Panc1 (cell line): ENCODE results near the gene SECISBP2.

Source experiments
- SIN3A ChIP-seq: IDR thresholded peaks from 2 replicates; pipeline ENCODE4 v1.6.1; 2012; ENCODE audit warnings: low read depth, mild to moderate bottlenecking, low read length, moderate library complexity, borderline replicate concordance; ENCODE audit not compliant: insufficient read depth
- TF ChIP-seq, protein P1 (sequence below): fragments of 450-650 bp; IDR thresholded peaks from 2 replicates; pipeline ENCODE4 v1.5.1; 2017; ENCODE audit warnings: mild to moderate bottlenecking

GRCh38 chr9:89318123-89319014, at the start of gene SECISBP2:
- TF ChIP-seq, protein P1, sequence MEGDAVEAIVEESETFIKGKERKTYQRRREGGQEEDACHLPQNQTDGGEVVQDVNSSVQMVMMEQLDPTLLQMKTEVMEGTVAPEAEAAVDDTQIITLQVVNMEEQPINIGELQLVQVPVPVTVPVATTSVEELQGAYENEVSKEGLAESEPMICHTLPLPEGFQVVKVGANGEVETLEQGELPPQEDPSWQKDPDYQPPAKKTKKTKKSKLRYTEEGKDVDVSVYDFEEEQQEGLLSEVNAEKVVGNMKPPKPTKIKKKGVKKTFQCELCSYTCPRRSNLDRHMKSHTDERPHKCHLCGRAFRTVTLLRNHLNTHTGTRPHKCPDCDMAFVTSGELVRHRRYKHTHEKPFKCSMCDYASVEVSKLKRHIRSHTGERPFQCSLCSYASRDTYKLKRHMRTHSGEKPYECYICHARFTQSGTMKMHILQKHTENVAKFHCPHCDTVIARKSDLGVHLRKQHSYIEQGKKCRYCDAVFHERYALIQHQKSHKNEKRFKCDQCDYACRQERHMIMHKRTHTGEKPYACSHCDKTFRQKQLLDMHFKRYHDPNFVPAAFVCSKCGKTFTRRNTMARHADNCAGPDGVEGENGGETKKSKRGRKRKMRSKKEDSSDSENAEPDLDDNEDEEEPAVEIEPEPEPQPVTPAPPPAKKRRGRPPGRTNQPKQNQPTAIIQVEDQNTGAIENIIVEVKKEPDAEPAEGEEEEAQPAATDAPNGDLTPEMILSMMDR = peak; percentile 78
- peak; percentile 84; the same call in 1 of the 2 replicates for TF ChIP-seq SIN3A
